ENCODE measurements around the gene TCF4.

GRCh38 chr18:55284614-55285013 is 303.4 kb downstream of the TCF4 start:
- TF ChIP-seq POLR2AphosphoS5 (IDR thresholded peaks at IDR 0.05; ENCODE audit: low read depth, low read length) (no peak), SPI1 (IDR thresholded peaks at IDR 0.05; ENCODE audit: low read depth, low read length) (no peak), POLR2A (IDR thresholded peaks at IDR 0.05; ENCODE audit: low read depth, low read length) (no peak), TAF1 (IDR thresholded peaks at IDR 0.05; ENCODE audit: low read depth, low read length) (no peak)
